Transverse colon (tissue), 4 donors: ENCODE results near the gene BTD. TPM values are rescaled to one million over a fixed set of nuclear protein-coding genes. Genes with fewer than 3 reads are reported as not detected.
A peak's percentile ranks its signal among the peaks of the same experiment; 100 is the strongest.

Source experiments
- DNase-seq: peaks from one replicate; pipeline ENCODE4 v3.0.0-alpha.2; 2019
- H3K27ac ChIP-seq, 4 donors: fragments of 200-600 bp; sonication (generic); 2 replicates each; pipeline ENCODE4 v1.5.1; 2016 to 2018; ENCODE audit warnings: inconsistent platforms in 4 of 4
- H3K27me3 ChIP-seq: fragments of 200-600 bp; sonication (generic); 2 replicates; pipeline ENCODE4 v1.5.1; 2017; ENCODE audit warnings: inconsistent platforms
- H3K36me3 ChIP-seq, 4 donors: fragments of 200-600 bp; sonication (generic); 2 replicates each; pipeline ENCODE4 v1.5.1; 2017 to 2019; ENCODE audit warnings: inconsistent platforms in 4 of 4
- H3K4me1 ChIP-seq, 4 donors: fragments of 200-600 bp; sonication (generic); 2 replicates each; pipeline ENCODE4 v1.5.1; 2017 to 2020; ENCODE audit warnings: inconsistent platforms in 4 of 4
- H3K4me3 ChIP-seq, 4 donors: fragments of 200-600 bp; sonication (generic); 1 replicate in 1 of 4; 2 replicates in 3 of 4; pipeline versions ENCODE4 v1.5.1 to v1.6.1; 2017 to 2019; ENCODE audit warnings: inconsistent platforms in 4 of 4
- H3K9me3 ChIP-seq, 2 donors: fragments of 200-600 bp; sonication (generic); 2 replicates each; pipeline ENCODE4 v1.5.1; 2017 to 2019; ENCODE audit warnings: inconsistent platforms in 2 of 2
- CTCF ChIP-seq, 5 experiments: fragments of 200-600 bp in 3 of 5; fragments of 450-650 bp in 2 of 5; sonication (generic) in 3 of 5; IDR thresholded peaks; 1 replicate in 2 of 5; 2 replicates in 3 of 5; pipeline ENCODE4 v1.5.1; 2016 to 2017; ENCODE audit warnings: antibody characterized with exemption in 5 of 5, inconsistent platforms in 3 of 5, mild to moderate bottlenecking in 2 of 5, moderate library complexity in 1 of 5
- EP300 ChIP-seq: sonication (generic); formaldehyde crosslinking; IDR thresholded peaks from one replicate; pipeline ENCODE4 v1.6.1; 2017; ENCODE audit warnings: antibody characterized with exemption, low read depth
- POLR2A ChIP-seq: fragments of 450-650 bp; IDR thresholded peaks from one replicate; pipeline ENCODE4 v1.6.1; 2016; ENCODE audit warnings: antibody characterized with exemption, mild to moderate bottlenecking, moderate library complexity
- POLR2AphosphoS5 ChIP-seq, 3 donors: sonication (generic); formaldehyde crosslinking; IDR thresholded peaks; one replicate each; pipeline ENCODE4 v1.6.1; 2016; ENCODE audit warnings: antibody characterized with exemption in 3 of 3
- WGBS, 2 donors: methylation state at CpG; one replicate each; pipeline ENCODE4 v1.1.5; 2018; ENCODE audit warnings: low coverage in 1 of 2; 5-methylcytosine and 5-hydroxymethylcytosine counted together
- in situ Hi-C, 4 donors: fragments of 200-750 bp; cut with MboI; loops; one replicate each; pipeline versions ENCODE4 v1.15.0 to v1.15.1; 2017; ENCODE audit warnings: low sequenced_read_pairs in 3 of 4, low pct_ligation_motif_present in 1 of 4, low pct_unique_long_range_greater_than_20kb in 1 of 4
- intact Hi-C: fragments of 100-400 bp; cut with DNase I; formaldehyde crosslinking; loops from one replicate; pipeline ENCODE4 v1.15.1; 2023; ENCODE audit warnings: low total_unique reads
- total RNA-seq, 4 donors: library from RNA; depleted of rRNA; stranded (reverse); fragments of >200 nt; gene quantifications; one replicate each; pipeline ENCODE4 v1.1.0, GENCODE V29; 2016

BTD gene
- total RNA-seq, 4 donors from 2014 or later: 21.3 to 49.6 (median 36.3) TPM

GRCh38 chr3:15637131-15637951, 35.8 kb downstream of the BTD start:
- Histone ChIP-seq H3K9me3 (no peaks in the 10 kb centered on the region), H3K27ac (peak overlapping the region; percentile 73 to 84 (median 78)), H3K4me1 (peaks cover 15 to 31% (median 19%) of the 10 kb centered on the region in 4 donors), H3K36me3 (no peaks in the 10 kb centered on the region), H3K4me3 (no peak overlapping the region), H3K27me3 (no peaks in the 10 kb centered on the region)
- TF ChIP-seq POLR2A: no peak
- TF ChIP-seq POLR2AphosphoS5 (IDR thresholded peaks at IDR 0.05): no peak
- TF ChIP-seq EP300: no peak
- TF ChIP-seq CTCF (IDR thresholded peaks at IDR 0.05): no peak
- DNase-seq: no peak
- 53 to 72% methylated on average over 5 to 7 of the region's 7 CpGs for WGBS, 2 donors
- in situ Hi-C loops (loop anchor here in 3 of 4 donors (10.0 to 25.0 kb wide), 3 partner anchors 167 to 625 kb away; partner anchors contain the start of genes DPH3 (in 1 of the 3) and OXNAD1 (in 1 of the 3)), intact Hi-C loops (no loop called here)

- intact Hi-C loops: no loop called here
- WGBS, 2 donors: 72% methylated on average over 6 of the region's 6 CpGs; no CpG with 5 or more reads in 1 of the 2 donors
- Histone ChIP-seq H3K27me3 (no peaks in the 10 kb centered on the region), H3K4me1 (peaks cover 15 to 30% (median 19%) of the 10 kb centered on the region in 4 donors), H3K4me3 (no peak overlapping the region), H3K36me3 (no peaks in the 10 kb centered on the region), H3K27ac (peak overlapping the region; percentile 73 to 84 (median 78)), H3K9me3 (no peaks in the 10 kb centered on the region)
- peak; percentile 27 to 57 (median 52) for TF ChIP-seq POLR2AphosphoS5 (IDR thresholded peaks at IDR 0.05)
- no peak for TF ChIP-seq CTCF (IDR thresholded peaks at IDR 0.05)
- peak; percentile 68 for TF ChIP-seq EP300
- in situ Hi-C loops: loop anchor here in 3 of 4 donors (10.0 to 25.0 kb wide), 3 partner anchors 166 to 624 kb away; partner anchors contain the start of genes DPH3 (in 1 of the 3) and OXNAD1 (in 1 of the 3)
- DNase-seq: peak; percentile 42
Observed at GRCh38 chr3:15638193-15638890, 36.8 kb downstream of the BTD start.

- DNase-seq: no peak
- 95% methylated on average over 1 of the region's 1 CpG; no CpG with 5 or more reads in 1 of the 2 donors for WGBS, 2 donors
- peak overlapping the region in 3 of 4 donors; percentile 76 to 84 (median 79) for H3K27ac ChIP-seq
- TF ChIP-seq POLR2A (no peak), POLR2AphosphoS5 (IDR thresholded peaks at IDR 0.05) (no peak), CTCF (IDR thresholded peaks at IDR 0.05) (no peak), EP300 (no peak)
- in situ Hi-C loops: loop anchor here in 3 of 4 donors (10.0 to 25.0 kb wide), 3 partner anchors 166 to 623 kb away; partner anchors contain the start of genes DPH3 (in 1 of the 3) and OXNAD1 (in 1 of the 3)
- intact Hi-C loops: no loop called here
- no peaks in the 10 kb centered on the region for H3K9me3 ChIP-seq
- no peaks in the 10 kb centered on the region for H3K27me3 ChIP-seq
- H3K4me3 ChIP-seq: no peak overlapping the region
- H3K4me1 ChIP-seq: peaks cover 15 to 26% (median 16%) of the 10 kb centered on the region in 4 donors
- no peaks in the 10 kb centered on the region for H3K36me3 ChIP-seq
Observed at GRCh38 chr3:15638891-15639262, 37.3 kb downstream of the BTD start.

GRCh38 chr3:15645246-15645645, 43.7 kb downstream of the BTD start:
- H3K27me3 ChIP-seq: no peaks in the 10 kb centered on the region
- WGBS, 2 donors: 92% methylated on average over 6 of the region's 6 CpGs; no CpG with 5 or more reads in 1 of the 2 donors
- DNase-seq: no peak
- intact Hi-C loops: no loop called here
- H3K4me3 ChIP-seq: no peak overlapping the region
- peaks cover 0 to 23% (median 11%) of the 10 kb centered on the region in 4 donors for H3K4me1 ChIP-seq
- no peaks in the 10 kb centered on the region for H3K36me3 ChIP-seq
- in situ Hi-C loops: loop anchor here in 2 of 4 donors (25.0 kb wide), 2 partner anchors 167 to 617 kb away; partner anchors contain the start of genes DPH3 (in 1 of the 2) and OXNAD1 (in 1 of the 2)
- no peaks in the 10 kb centered on the region for H3K9me3 ChIP-seq
- H3K27ac ChIP-seq: peak overlapping the region; percentile 58 to 82 (median 76)
- TF ChIP-seq POLR2A (no peak), EP300 (no peak), CTCF (IDR thresholded peaks at IDR 0.05) (no peak), POLR2AphosphoS5 (IDR thresholded peaks at IDR 0.05) (no peak)
